ENCODE data around the gene PCDHGA7.
A peak's percentile ranks its signal among the peaks of the same experiment; 100 is the strongest.
"Not testable (repeated sequence)": the region's sequence is repeated elsewhere in the genome, so short reads cannot be mapped to it uniquely, and the experiment has no call there.

Gene PCDHGA7

DNA sequence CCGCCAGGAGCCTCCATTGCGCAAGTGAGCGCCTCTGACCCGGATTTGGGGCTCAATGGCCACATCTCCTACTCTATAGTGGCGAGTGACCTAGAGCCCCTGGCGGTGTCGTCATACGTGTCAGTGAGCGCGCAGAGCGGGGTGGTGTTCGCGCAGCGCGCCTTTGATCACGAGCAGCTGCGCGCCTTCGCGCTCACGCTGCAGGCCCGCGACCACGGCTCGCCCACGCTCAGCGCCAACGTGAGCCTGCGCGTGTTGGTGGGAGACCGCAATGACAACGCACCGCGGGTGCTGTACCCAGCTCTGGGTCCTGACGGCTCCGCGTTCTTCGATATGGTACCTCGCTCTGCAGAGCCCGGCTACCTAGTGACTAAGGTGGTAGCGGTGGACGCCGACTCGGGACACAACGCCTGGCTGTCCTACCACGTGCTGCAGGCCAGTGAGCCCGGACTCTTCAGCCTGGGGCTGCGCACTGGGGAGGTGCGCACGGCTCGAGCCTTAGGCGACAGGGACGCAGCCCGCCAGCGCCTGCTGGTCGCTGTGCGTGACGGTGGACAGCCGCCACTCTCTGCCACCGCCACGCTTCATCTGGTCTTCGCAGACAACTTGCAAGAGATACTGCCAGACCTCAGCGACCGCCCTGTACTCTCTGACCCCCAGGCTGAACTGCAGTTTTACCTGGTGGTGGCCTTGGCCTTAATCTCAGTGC, 27.2 kb downstream of the PCDHGA7 start:
- Mint-ChIP-seq H3K27ac (no peak overlapping the region), H3K4me3 (no peak overlapping the region), H3K9me3 (peaks cover 15% of the 10 kb centered on the region), H3K36me3 (peaks cover 12% of the 10 kb centered on the region), H3K4me1 (peaks cover 20% of the 10 kb centered on the region), H3K27me3 (peaks cover 73% of the 10 kb centered on the region)
- ATAC-seq: no peak

DNA sequence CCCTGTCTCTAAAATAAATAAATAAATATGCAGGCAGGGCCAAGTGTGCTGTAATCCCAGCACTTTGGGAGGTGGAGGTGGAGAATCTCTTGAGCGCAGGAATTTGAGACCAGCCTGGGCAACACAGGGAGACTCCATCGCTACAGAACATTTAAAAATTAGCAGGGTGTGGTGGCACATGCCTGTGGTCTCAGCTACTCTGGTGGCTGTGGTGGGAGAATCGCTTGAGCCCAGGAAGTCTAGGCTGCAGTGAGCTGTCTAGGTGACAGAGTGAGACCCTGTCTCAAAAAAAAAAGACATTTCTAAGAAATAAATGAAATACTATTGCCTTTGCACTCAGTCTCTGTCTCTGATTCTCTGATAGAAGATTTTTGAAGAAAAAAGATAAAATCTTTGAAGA, 29.0 kb downstream of the PCDHGA7 start:
- Mint-ChIP-seq H3K27me3 (peaks cover 74% of the 10 kb centered on the region), H3K4me3 (no peak overlapping the region), H3K27ac (no peak overlapping the region), H3K9me3 (peaks cover 12% of the 10 kb centered on the region), H3K4me1 (peaks cover 20% of the 10 kb centered on the region), H3K36me3 (peaks cover 12% of the 10 kb centered on the region)
- no peak for ATAC-seq

DNA sequence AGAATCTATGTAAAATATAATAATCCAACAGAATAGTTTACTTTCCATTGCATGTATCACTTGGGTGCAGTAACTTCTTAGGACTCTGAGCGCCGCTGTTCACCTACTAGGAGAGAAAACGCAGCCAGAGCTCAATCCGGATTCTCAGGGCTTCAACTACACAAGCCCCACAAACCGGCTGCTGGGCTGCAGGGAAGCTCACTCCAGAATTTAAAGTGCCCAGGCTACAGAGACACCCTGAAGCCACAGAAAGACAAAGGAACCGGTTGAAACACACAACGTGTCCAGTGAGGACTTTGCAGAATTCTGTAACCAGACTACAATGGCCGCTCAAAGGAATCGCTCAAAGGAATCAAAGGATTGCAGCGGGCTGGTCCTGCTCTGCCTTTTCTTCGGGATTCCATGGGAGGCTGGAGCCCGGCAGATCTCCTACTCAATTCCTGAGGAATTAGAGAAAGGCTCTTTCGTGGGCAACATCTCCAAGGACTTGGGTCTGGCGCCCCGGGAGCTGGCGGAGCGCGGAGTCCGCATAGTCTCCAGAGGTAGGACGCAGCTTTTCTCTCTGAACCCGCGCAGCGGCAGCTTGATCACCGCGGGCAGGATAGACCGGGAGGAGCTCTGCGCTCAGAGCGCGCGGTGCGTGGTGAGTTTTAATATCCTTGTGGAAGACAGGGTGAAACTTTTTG, 30.5 kb downstream of the PCDHGA7 start, which contains the start of gene PCDHGA10:
Gene PCDHGA10, plus strand, starts transcription at position 134 of the 686 bp plus-strand sequence. Its CDS starts 189 bp downstream, at position 323.
- H3K27ac Mint-ChIP-seq: peak within 1 kb of the TSS; percentile 47

DNA sequence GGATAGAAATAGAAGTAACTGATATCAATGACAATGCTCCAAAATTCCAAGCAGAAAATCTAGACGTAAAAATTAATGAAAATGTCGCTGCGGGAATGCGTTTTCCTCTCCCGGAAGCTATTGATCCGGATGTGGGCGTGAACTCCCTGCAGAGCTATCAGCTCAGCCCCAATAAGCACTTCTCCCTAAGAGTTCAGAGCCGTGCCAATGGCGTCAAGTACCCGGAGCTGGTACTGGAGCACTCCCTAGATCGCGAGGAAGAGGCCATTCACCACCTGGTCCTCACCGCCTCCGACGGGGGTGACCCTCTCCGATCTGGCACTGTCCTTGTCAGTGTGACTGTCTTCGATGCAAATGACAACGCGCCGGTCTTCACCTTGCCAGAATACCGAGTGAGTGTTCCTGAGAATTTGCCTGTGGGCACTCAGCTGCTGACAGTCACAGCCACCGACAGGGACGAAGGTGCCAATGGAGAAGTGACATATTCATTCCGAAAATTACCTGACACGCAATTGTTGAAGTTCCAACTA, 31.1 kb downstream of the PCDHGA7 start:
- Mint-ChIP-seq H3K4me3 (peak overlapping the region; percentile 83), H3K36me3 (peaks cover 12% of the 10 kb centered on the region), H3K27me3 (peaks cover 76% of the 10 kb centered on the region), H3K4me1 (peaks cover 25% of the 10 kb centered on the region), H3K27ac (peak overlapping the region; percentile 47), H3K9me3 (peaks cover 14% of the 10 kb centered on the region)
- no peak for ATAC-seq

More for the DNA sequence above, 30.5 kb downstream of the PCDHGA7 start, which contains the start of gene PCDHGA10:
- peak; percentile 68 for ATAC-seq
- peaks cover 24% of the 10 kb centered on the region for H3K4me1 Mint-ChIP-seq
- H3K27me3 Mint-ChIP-seq: peaks cover 76% of the 10 kb centered on the region
- peaks cover 14% of the 10 kb centered on the region for H3K9me3 Mint-ChIP-seq
- peak within 1 kb of the TSS; percentile 83 for H3K4me3 Mint-ChIP-seq
- H3K36me3 Mint-ChIP-seq: peaks cover 12% of the 10 kb centered on the region

DNA sequence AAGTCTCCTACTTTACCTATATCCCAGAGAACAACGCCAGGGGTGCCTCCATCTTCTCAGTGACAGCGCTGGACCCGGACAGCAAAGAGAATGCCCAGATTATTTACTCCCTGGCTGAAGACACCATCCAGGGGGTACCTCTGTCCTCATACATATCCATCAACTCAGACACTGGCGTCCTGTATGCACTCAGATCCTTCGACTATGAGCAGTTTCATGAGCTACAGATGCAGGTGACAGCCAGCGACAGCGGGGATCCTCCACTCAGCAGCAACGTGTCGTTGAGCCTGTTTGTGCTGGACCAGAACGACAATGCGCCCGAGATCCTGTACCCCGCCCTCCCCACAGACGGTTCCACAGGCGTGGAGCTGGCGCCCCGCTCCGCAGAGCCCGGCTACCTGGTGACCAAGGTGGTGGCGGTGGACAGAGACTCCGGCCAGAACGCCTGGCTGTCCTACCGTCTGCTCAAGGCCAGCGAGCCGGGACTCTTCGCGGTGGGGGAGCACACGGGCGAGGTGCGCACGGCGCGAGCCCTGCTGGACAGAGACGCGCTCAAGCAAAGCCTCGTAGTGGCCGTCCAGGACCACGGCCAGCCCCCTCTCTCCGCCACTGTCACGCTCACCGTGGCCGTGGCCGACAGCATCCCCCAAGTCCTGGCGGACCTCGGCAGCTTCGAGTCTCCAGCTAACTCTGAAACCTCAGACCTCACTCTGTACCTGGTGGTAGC, 32.2 kb downstream of the PCDHGA7 start:
- peak overlapping the region; percentile 47 for H3K4me3 Mint-ChIP-seq

DNA sequence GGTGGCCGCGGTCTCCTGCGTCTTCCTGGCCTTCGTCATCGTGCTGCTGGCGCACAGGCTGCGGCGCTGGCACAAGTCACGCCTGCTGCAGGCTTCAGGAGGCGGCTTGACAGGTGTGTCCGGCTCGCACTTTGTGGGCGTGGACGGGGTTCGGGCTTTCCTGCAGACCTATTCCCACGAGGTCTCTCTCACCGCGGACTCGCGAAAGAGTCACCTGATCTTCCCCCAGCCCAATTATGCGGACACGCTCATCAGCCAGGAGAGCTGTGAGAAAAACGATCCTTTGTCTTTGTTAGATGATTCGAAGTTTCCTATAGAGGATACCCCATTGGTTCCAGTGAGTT, 32.7 kb downstream of the PCDHGA7 start:
- not testable (repeated sequence) for ATAC-seq, H3K9me3 Mint-ChIP-seq, H3K27ac Mint-ChIP-seq, H3K36me3 Mint-ChIP-seq
- peaks cover 64% of the 10 kb centered on the region for H3K27me3 Mint-ChIP-seq
- H3K4me1 Mint-ChIP-seq: peaks cover 25% of the 10 kb centered on the region
- H3K4me3 Mint-ChIP-seq: peak overlapping the region; percentile 47

More for the DNA sequence above, 32.2 kb downstream of the PCDHGA7 start:
- peaks cover 12% of the 10 kb centered on the region for H3K36me3 Mint-ChIP-seq
- H3K9me3 Mint-ChIP-seq: peaks cover 11% of the 10 kb centered on the region
- ATAC-seq, H3K27ac Mint-ChIP-seq: not testable (repeated sequence)
- H3K4me1 Mint-ChIP-seq: peaks cover 25% of the 10 kb centered on the region
- peaks cover 70% of the 10 kb centered on the region for H3K27me3 Mint-ChIP-seq

DNA sequence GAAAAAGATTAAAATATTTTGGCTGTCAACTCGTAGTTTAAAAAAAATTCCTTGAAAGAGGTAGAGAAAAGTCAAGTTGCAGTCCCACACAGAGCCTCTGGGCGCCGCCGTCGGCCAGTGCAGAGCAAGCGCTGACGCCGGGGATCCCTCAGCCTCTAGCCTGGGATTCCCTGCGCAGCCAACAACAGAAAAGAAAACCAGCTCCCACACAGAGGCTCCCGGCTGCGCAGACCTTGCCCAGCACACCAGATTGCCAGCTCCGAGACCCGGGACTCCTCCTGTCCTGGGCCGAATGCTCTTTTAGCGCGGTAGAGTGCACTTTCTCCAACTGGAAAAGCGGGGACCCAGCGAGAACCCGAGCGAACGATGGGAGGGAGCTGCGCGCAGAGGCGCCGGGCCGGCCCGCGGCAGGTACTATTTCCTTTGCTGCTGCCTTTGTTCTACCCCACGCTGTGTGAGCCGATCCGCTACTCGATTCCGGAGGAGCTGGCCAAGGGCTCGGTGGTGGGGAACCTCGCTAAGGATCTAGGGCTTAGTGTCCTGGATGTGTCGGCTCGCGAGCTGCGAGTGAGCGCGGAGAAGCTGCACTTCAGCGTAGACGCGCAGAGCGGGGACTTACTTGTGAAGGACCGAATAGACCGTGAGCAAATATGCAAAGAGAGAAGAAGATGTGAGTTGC, 35.1 kb downstream of the PCDHGA7 start, which contains the start of gene PCDHGB7:
Gene PCDHGB7, plus strand, starts transcription at position 184 of the 679 bp plus-strand sequence. Its CDS starts 183 bp downstream, at position 367.
- Mint-ChIP-seq H3K4me1 (peaks cover 32% of the 10 kb centered on the region), H3K27me3 (peaks cover 78% of the 10 kb centered on the region), H3K4me3 (peak within 1 kb of the TSS; percentile 75), H3K9me3 (peaks cover 10% of the 10 kb centered on the region)
- not testable (repeated sequence) for ATAC-seq, H3K36me3 Mint-ChIP-seq, H3K27ac Mint-ChIP-seq

DNA sequence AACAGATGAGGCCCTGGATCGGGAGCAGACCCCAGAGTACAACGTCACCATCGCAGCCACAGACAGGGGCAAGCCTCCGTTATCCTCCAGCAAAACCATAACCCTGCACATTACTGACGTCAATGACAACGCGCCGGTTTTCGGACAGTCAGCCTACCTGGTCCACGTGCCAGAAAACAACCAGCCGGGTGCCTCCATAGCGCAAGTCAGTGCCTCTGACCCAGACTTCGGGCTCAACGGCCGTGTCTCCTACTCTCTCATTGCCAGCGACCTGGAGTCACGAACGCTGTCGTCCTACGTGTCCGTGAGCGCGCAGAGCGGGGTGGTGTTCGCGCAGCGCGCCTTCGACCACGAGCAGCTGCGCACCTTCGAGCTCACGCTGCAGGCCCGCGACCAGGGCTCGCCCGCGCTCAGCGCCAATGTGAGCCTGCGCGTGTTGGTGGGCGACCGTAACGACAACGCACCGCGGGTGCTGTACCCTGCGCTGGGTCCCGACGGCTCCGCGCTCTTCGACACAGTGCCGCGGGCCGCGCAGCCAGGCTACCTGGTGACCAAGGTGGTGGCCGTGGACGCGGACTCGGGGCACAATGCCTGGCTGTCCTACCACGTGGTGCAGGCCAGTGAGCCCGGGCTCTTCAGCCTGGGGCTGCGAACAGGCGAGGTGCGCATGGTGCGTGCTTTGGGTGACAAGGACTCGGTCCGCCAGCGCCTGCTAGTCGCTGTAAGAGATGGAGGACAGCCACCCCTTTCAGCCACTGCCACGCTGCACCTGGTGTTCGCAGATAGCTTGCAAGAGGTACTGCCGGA, 36.7 kb downstream of the PCDHGA7 start:
- Mint-ChIP-seq H3K27me3 (peaks cover 78% of the 10 kb centered on the region), H3K36me3 (no peaks in the 10 kb centered on the region), H3K4me3 (no peak overlapping the region), H3K27ac (no peak overlapping the region), H3K9me3 (peaks cover 13% of the 10 kb centered on the region), H3K4me1 (peaks cover 17% of the 10 kb centered on the region)
- no peak for ATAC-seq

DNA sequence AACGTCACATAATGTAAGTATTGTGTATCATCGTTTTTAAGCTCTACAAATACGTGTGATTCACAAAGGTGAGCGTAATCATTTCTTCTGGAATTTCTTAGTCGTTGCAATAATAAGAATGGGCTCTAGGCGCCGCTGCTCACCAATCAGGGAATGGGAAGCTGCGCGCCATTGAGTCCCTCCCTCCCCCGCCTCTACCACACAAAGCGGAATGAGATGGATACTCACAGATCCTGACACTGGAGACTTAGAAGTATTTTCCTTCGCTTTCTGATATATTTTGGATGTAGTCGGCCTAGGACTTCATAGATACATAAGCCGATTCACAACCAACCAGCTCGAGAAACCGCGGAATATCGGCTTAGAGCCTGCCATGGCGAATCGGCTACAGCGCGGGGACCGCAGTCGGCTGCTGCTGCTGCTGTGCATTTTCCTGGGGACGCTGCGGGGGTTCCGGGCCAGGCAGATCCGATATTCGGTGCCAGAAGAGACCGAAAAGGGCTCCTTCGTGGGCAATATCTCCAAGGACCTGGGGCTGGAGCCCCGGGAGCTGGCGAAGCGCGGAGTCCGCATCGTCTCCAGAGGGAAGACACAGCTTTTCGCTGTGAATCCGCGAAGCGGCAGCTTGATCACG, 38.4 kb downstream of the PCDHGA7 start, which contains the start of gene PCDHGA11:
Gene PCDHGA11, plus strand, starts transcription at position 197 of the 634 bp plus-strand sequence. Its CDS starts 177 bp downstream, at position 374.
- peaks cover 62% of the 10 kb centered on the region for H3K27me3 Mint-ChIP-seq
- no peak for ATAC-seq
- H3K36me3 Mint-ChIP-seq: no peaks in the 10 kb centered on the region
- no peak within 1 kb of the TSS for H3K27ac Mint-ChIP-seq
- H3K4me3 Mint-ChIP-seq: peak within 1 kb of the TSS; percentile 75
- peaks cover 13% of the 10 kb centered on the region for H3K9me3 Mint-ChIP-seq
- peaks cover 12% of the 10 kb centered on the region for H3K4me1 Mint-ChIP-seq

DNA sequence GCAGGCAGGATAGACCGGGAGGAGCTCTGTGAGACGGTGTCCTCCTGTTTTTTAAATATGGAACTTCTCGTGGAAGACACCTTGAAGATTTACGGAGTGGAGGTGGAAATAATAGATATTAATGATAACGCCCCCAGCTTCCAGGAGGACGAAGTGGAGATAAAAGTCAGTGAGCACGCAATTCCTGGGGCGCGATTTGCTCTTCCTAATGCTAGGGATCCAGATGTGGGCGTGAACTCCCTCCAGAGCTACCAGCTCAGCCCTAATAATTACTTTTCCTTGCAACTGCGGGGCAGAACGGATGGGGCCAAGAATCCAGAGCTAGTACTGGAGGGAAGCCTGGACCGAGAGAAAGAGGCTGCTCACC, 38.9 kb downstream of the PCDHGA7 start:
- H3K4me3 Mint-ChIP-seq: peak overlapping the region; percentile 75
- H3K27ac Mint-ChIP-seq: no peak overlapping the region
- H3K36me3 Mint-ChIP-seq: no peaks in the 10 kb centered on the region
- peaks cover 57% of the 10 kb centered on the region for H3K27me3 Mint-ChIP-seq
- ATAC-seq: no peak
- H3K4me1 Mint-ChIP-seq: peaks cover 12% of the 10 kb centered on the region
- H3K9me3 Mint-ChIP-seq: peaks cover 13% of the 10 kb centered on the region

DNA sequence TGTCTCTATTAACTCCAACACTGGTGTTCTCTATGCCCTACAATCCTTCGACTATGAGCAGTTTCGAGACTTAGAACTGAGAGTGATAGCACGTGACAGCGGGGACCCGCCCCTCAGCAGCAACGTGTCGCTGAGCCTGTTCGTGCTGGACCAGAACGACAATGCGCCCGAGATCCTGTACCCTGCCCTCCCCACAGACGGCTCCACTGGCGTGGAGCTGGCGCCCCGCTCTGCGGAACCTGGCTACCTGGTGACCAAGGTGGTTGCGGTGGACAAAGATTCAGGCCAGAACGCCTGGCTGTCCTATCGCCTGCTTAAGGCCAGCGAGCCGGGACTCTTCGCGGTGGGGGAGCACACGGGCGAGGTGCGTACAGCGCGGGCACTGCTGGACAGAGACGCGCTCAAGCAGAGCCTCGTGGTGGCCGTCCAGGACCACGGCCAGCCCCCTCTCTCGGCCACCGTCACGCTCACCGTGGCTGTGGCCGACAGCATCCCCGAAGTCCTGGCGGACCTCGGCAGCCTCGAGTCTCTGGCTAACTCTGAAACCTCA, 40.3 kb downstream of the PCDHGA7 start:
- Mint-ChIP-seq H3K36me3 (peaks cover 7% of the 10 kb centered on the region), H3K27me3 (peaks cover 49% of the 10 kb centered on the region), H3K9me3 (peaks cover 13% of the 10 kb centered on the region), H3K4me1 (peaks cover 10% of the 10 kb centered on the region), H3K27ac (no peak overlapping the region), H3K4me3 (no peak overlapping the region)
- ATAC-seq: no peak

DNA sequence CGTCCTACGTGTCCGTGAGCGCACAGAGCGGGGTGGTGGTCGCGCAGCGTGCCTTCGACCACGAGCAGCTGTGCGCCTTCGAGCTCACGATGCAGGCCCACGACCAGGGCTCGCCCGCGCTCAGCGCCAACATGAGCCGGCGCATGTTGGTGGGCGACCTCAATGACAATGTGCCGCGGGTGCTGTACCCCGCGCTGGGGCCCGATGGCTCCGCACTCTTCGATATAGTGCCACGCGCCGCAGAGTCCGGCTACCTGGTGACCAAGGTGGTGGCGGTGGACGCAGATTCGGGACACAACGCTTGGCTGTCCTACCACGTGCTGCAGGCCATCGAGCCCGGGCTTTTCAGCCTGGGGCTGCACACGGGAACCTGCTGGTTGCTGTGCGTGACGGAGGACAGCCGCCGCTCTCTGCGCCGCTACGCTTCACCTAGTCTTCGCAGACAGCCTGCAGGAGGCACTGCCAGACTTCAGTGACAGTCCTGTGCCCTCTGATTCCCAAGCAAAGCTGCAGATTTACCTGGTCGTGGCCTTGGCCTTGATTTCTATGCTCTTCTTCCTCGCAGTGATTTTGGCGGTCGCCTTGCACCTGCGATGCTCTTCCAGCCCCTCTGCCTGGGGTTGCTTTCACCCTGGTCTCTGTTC, 45.4 kb downstream of the PCDHGA7 start:
- Mint-ChIP-seq H3K27me3 (peaks cover 51% of the 10 kb centered on the region), H3K4me1 (peaks cover 19% of the 10 kb centered on the region), H3K27ac (no peak overlapping the region), H3K9me3 (peaks cover 8% of the 10 kb centered on the region), H3K36me3 (peaks cover 20% of the 10 kb centered on the region), H3K4me3 (no peak overlapping the region)
- ATAC-seq: no peak
